CD4-positive, alpha-beta T cell (primary cell): Measurements from ENCODE around the gene PRSS36. TPM values are rescaled to one million over a fixed set of nuclear protein-coding genes. Genes with fewer than 3 reads are reported as not detected.

ENCODE experiments used
- ATAC-seq: fragments of 200-7000 bp; cut with Tn5 transposase; one replicate; pipeline ENCODE4 v1.10.0; 2022; ENCODE audit warnings: mild to moderate bottlenecking; ENCODE audit not compliant: poor library complexity
- CTCF ChIA-PET: fragments of 350-600 bp; sonication (Branson Sonifier 250); formaldehyde crosslinking; loops from one replicate; lab custom pipeline; 2021; ENCODE audit warnings: antibody characterized with exemption, inconsistent platforms; lab: Charles Lee
- POLR2A ChIA-PET: fragments of 350-600 bp; sonication (Branson Sonifier 250); formaldehyde crosslinking; loops from one replicate; lab custom pipeline; 2021; ENCODE audit warnings: antibody characterized with exemption, inconsistent platforms; lab: Charles Lee
- DNase-seq, 14 experiments: peaks; one replicate each; pipeline ENCODE4 v3.0.0-alpha.2; 2013 to 2020; ENCODE audit warnings: mixed read lengths in 2 of 14
- H3K27ac ChIP-seq, 2 donors: one replicate each; pipeline versions ENCODE4 v1.5.1 to v1.7.0; 2013; ENCODE audit warnings: low read length in 2 of 2, low read depth in 1 of 2, mild to moderate bottlenecking in 1 of 2
- H3K27me3 ChIP-seq, 2 experiments: 1 replicate in 1 of 2; 2 replicates in 1 of 2; pipeline versions ENCODE4 v1.6.1 to v1.7.0; 2013; ENCODE audit warnings: low read length in 2 of 2, control low read depth in 1 of 2, mild to moderate bottlenecking in 1 of 2, moderate library complexity in 1 of 2; ENCODE audit not compliant: insufficient read depth in 2 of 2, control insufficient read depth in 1 of 2
- H3K36me3 ChIP-seq: one replicate; pipeline ENCODE4 v1.6.1; 2013; ENCODE audit warnings: low read length, control low read depth; ENCODE audit not compliant: insufficient read depth
- H3K4me1 ChIP-seq: one replicate; pipeline ENCODE4 v1.6.1; 2013; ENCODE audit warnings: low read length, control low read depth; ENCODE audit not compliant: insufficient read depth
- H3K4me3 ChIP-seq: one replicate; pipeline ENCODE4 v1.5.1; 2013; ENCODE audit warnings: mild to moderate bottlenecking, low read length, moderate library complexity
- H3K9me3 ChIP-seq, 2 experiments: 1 replicate in 1 of 2; 2 replicates in 1 of 2; pipeline versions ENCODE4 v1.6.1 to v1.7.0; 2013; ENCODE audit warnings: low read length in 2 of 2, mild to moderate bottlenecking in 2 of 2, control low read depth in 1 of 2, moderate library complexity in 1 of 2; ENCODE audit not compliant: control insufficient read depth in 1 of 2, insufficient read depth in 1 of 2
- H3K27ac Mint-ChIP-seq: one replicate; pipeline ENCODE4 v1.8.0; 2020; ENCODE audit warnings: mixed read lengths
- H3K27me3 Mint-ChIP-seq: one replicate; pipeline ENCODE4 v1.8.0; 2021; ENCODE audit warnings: mixed read lengths
- H3K36me3 Mint-ChIP-seq: one replicate; pipeline ENCODE4 v1.8.0; 2021; ENCODE audit warnings: low read depth, mixed read lengths
- H3K4me1 Mint-ChIP-seq: one replicate; pipeline ENCODE4 v1.8.0; 2021; ENCODE audit warnings: low read depth, mixed read lengths
- H3K4me3 Mint-ChIP-seq: one replicate; pipeline ENCODE4 v1.8.0; 2020; ENCODE audit warnings: mild to moderate bottlenecking, mixed read lengths
- H3K9me3 Mint-ChIP-seq: one replicate; pipeline ENCODE4 v1.8.0; 2020; ENCODE audit warnings: mixed read lengths
- intact Hi-C, 2 experiments: fragments of 100-400 bp; cut with DNase I in 1 of 2; cut with micrococcal nuclease in 1 of 2; formaldehyde crosslinking; loops; one replicate each; pipeline versions ENCODE4 v1.15.1 to v1.9.0; 2023 to 2025; cut with DNase I, micrococcal nuclease
- polyA plus RNA-seq, 2 donors: library from polyadenylated mRNA; unstranded; fragments of 120-200 nt; gene quantifications; one replicate each; pipeline ENCODE4 v1.2.1, GENCODE V29; 2013
- total RNA-seq, 174 experiments: library from RNA in 2 of 174; stranded (reverse) in 2 of 174; gene quantifications; one replicate each; pipeline ENCODE4 v1.2.3 and lab custom pipeline; 2021 to 2026
- TF ChIP-seq, protein P1 (sequence below): fragments of 200-600 bp; IDR thresholded peaks from one replicate; pipeline ENCODE4 v1.8.0; 2022; ENCODE audit warnings: antibody characterized with exemption, mild to moderate bottlenecking

PRSS36 gene
- total RNA-seq (under 1 TPM; 0.33 to 0.56 TPM), total RNA-seq (lab: John Stamatoyannopoulos, UW) (0 to 2.0 (median 0.31) reads per million in 172 experiments)
- polyA plus RNA-seq (2013, experiment 1 of 2) = 0.64 TPM
- 0.93 TPM for polyA plus RNA-seq (2013, experiment 2 of 2)

DNA sequence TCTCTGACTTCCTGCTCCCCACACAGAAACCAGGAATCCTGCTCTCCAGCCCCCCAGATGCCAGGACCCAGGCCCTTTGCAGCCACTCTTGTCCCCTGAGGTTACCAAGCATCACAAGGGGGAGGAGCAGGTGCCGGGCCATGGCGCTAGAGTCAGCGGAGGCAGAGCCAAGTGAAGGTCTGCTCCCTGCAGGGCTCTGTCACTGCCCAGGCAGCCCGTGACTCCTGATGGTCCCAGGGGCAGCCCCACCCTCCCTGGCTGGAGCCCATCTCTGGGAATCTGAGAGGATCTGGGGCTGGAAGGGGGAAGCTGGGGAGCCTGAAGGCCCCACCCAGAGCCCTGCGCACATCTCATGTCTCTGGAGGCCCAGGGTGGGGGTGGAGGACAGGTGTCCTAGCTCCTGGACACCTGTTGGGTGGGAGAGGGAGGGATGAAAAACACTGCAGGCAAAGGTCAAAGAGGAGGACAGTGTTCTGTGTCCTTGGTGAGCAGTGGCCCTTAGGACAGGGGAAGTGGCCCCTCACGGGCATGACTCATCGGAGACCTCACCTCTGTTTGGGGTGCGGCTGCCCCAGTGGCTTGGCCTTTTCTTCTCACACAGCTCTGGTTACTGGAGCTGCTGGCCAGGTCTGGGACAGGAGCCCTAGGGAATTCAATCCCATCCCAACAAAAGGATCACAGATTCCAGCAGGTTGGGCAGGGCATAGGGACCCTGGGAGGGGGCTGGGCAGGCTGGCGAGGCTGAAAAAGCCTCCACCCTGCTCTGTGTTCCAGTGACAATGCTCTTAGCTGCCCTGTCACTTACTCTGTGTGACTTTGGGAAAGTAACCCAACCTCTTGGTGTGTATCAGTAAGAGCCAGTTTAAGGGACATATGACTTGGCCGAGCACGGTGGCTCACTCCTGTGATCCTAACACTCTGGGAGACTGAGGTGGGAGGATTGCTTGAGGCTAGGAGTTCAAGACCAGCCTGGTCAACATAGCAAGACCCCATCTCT is at the start of gene PRSS36:
PRSS36 (minus strand) TSS at position 173 of the 997 bp plus-strand sequence; CDS start at position 142, 31 bp downstream.
- Mint-ChIP-seq H3K36me3 (no peaks in the 10 kb centered on the region), H3K27me3 (peaks cover 8% of the 10 kb centered on the region), H3K9me3 (no peaks in the 10 kb centered on the region), H3K4me3 (no peak within 1 kb of the TSS), H3K27ac (no peak within 1 kb of the TSS), H3K4me1 (no peaks in the 10 kb centered on the region)
- TF ChIP-seq, protein P1, sequence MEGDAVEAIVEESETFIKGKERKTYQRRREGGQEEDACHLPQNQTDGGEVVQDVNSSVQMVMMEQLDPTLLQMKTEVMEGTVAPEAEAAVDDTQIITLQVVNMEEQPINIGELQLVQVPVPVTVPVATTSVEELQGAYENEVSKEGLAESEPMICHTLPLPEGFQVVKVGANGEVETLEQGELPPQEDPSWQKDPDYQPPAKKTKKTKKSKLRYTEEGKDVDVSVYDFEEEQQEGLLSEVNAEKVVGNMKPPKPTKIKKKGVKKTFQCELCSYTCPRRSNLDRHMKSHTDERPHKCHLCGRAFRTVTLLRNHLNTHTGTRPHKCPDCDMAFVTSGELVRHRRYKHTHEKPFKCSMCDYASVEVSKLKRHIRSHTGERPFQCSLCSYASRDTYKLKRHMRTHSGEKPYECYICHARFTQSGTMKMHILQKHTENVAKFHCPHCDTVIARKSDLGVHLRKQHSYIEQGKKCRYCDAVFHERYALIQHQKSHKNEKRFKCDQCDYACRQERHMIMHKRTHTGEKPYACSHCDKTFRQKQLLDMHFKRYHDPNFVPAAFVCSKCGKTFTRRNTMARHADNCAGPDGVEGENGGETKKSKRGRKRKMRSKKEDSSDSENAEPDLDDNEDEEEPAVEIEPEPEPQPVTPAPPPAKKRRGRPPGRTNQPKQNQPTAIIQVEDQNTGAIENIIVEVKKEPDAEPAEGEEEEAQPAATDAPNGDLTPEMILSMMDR = no peak
- Histone ChIP-seq H3K4me1 (peaks cover 3% of the 10 kb centered on the region), H3K9me3 (no peaks in the 10 kb centered on the region), H3K27ac (no peak within 1 kb of the TSS), H3K27me3 (no peaks in the 10 kb centered on the region), H3K36me3 (no peaks in the 10 kb centered on the region), H3K4me3 (no peak within 1 kb of the TSS)
- ChIA-PET CTCF (no interaction called here), POLR2A (no interaction called here)
- DNase-seq (peak in 1 of 14 experiments; percentile 34), ATAC-seq (no peak)
- intact Hi-C loops = loop anchor here in 1 of 2 experiments (10.0 kb wide), 1 partner anchor 55 kb away; the partner anchor contains the start of gene PYCARD

DNA sequence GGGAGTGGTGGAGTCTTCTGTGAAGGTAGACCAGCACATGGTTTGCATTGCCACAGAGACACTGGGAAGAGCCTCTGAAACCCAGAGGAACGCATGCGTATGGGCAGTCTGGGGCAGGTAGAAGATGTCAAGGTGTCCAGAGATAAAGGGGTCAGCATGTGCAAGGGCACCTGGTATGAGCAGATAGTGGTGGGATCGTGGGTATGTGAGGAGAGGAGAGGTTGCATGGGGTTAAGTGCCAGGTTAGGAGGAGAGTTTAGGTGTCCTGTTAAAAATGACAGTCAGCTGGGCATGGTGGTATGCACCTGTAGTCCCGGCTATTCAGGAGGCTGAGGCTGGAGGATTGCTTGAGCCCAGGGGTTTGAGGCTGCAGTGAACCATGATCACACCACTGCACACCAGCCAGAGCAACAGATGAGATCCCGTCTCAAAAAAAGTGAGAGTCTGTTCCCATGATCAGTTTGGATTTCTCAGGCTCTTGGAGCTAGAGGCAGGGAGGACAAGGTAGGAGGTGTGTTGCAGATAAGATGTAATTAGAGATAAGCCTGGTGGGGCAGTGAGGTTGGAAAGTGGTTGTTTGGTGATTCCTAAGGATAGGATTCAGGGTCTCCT is 49.7 kb upstream of the PRSS36 start:
- Mint-ChIP-seq H3K36me3 (peaks cover 62% of the 10 kb centered on the region), H3K27me3 (no peaks in the 10 kb centered on the region), H3K9me3 (no peaks in the 10 kb centered on the region), H3K4me3 (peak overlapping the region; percentile 77), H3K4me1 (peaks cover 68% of the 10 kb centered on the region), H3K27ac (peak overlapping the region; percentile 90)
- CTCF ChIA-PET = no interaction called here
- no peak for ATAC-seq
- H3K36me3 ChIP-seq = peaks cover 29% of the 10 kb centered on the region
- POLR2A ChIA-PET = interaction anchor here (1.0 to 8.6 kb wide), 5 partner anchors 9 to 82 kb away, joined by 4 to 119 read pairs (median 30); partner anchors contain the start of genes FUS and KAT8
- H3K9me3 ChIP-seq = no peaks in the 10 kb centered on the region
- H3K4me1 ChIP-seq = peaks cover 45% of the 10 kb centered on the region
- TF ChIP-seq, protein P1 = no peak
- H3K4me3 ChIP-seq = no peak overlapping the region
- H3K27ac ChIP-seq = no peak overlapping the region
- intact Hi-C loops = loop anchor here (2.0 to 10.0 kb wide), 5 partner anchors 19 to 675 kb away; partner anchors contain the start of genes ZNF843 (in 2 of the 2), FUS (in 1 of the 2) and ZNF267 (in 1 of the 2)
- DNase-seq = no peak
- no peaks in the 10 kb centered on the region for H3K27me3 ChIP-seq

DNA sequence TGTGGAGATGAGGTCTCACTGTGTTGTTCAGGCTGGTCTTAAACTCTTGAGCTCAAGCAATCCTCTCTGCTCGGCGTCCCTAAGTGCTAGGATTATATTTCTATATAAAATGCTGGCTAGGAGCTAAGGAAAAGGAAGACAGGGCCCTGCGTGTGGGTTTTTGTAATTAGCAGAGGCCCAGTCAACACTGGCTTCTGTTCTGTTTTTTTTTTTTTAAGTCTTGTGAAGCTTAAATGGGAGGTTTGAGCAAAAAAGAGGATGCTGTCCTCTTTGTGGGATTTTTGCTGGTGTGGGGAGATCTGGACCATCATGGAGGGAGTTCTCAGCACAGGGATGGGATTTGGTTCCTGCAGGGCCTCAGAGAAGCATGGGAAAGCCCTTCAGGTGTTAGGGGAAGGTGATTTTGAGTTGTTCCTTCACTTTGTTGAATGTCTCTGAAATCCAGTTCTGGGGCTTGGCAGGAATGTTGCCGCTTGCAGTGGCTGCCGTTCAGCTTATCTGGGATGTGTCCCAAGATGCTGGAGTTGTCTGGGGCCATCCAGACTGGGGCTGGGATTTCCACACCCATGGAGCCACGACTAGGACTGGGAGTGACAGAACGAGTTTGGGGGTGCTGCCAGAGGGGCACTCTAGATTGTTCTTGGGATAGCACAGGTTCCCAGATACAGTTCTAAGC is 48.5 kb upstream of the PRSS36 start:
- intact Hi-C loops = no loop called here
- TF ChIP-seq, protein P1 = no peak
- H3K9me3 ChIP-seq = no peaks in the 10 kb centered on the region
- Mint-ChIP-seq H3K27ac (peak overlapping the region; percentile 90), H3K4me1 (peaks cover 73% of the 10 kb centered on the region), H3K9me3 (no peaks in the 10 kb centered on the region), H3K27me3 (no peaks in the 10 kb centered on the region), H3K4me3 (peak overlapping the region; percentile 44), H3K36me3 (peaks cover 74% of the 10 kb centered on the region)
- H3K27ac ChIP-seq = no peak overlapping the region
- ATAC-seq = no peak
- ChIA-PET POLR2A (interaction anchor here (1.0 to 8.6 kb wide), 5 partner anchors 14 to 81 kb away, joined by 4 to 89 read pairs (median 4); partner anchors contain the start of genes FUS and KAT8), CTCF (no interaction called here)
- H3K4me3 ChIP-seq = no peak overlapping the region
- no peak for DNase-seq
- H3K36me3 ChIP-seq = peaks cover 41% of the 10 kb centered on the region
- no peaks in the 10 kb centered on the region for H3K27me3 ChIP-seq
- H3K4me1 ChIP-seq = peaks cover 50% of the 10 kb centered on the region
